Tibial nerve (tissue), 3 donors: ENCODE measurements around the gene SPATA17.

Experiments used
- CTCF ChIP-seq, 5 experiments: fragments of 200-600 bp in 3 of 5; fragments of 450-650 bp in 2 of 5; sonication (generic) in 3 of 5; IDR thresholded peaks; one replicate each; pipeline ENCODE4 v1.5.1; 2016 to 2019; ENCODE audit warnings: antibody characterized with exemption in 5 of 5, mild to moderate bottlenecking in 3 of 5, moderate library complexity in 2 of 5
- POLR2A ChIP-seq, 2 donors: fragments of 450-650 bp; IDR thresholded peaks; one replicate each; pipeline ENCODE4 v1.6.1; 2017; ENCODE audit warnings: antibody characterized with exemption in 2 of 2, mild to moderate bottlenecking in 2 of 2, moderate library complexity in 2 of 2

DNA sequence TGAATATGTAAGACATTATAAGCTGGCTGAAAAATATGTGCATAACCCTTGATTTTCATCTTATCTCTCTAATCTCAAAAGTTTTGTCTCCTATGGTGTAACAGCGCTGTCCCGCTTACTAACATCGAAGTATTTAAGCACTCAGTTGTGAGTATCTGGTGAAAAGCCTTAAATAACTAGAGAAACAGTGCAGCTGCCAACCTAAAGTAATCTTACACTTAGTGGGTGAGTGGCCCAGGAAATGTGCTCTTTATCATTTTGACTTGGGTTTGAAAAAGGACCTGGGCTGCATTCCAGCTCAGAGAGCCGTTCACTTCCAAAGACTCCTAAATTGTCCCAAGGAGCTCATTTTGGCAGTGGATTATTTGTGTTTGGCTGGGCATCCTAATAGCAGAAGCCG lies 225.9 kb downstream of the SPATA17 start:
- TF ChIP-seq POLR2A (IDR thresholded peaks at IDR 0.05), result no peak
- TF ChIP-seq CTCF (IDR thresholded peaks at IDR 0.05), result no peak
